Measurements from ENCODE around the gene AMER3. TPM values are rescaled to one million over a fixed set of nuclear protein-coding genes. Genes with fewer than 3 reads are reported as not detected.
A peak's percentile ranks its signal among the peaks of the same experiment; 100 is the strongest.

AMER3 gene
- total and polyA plus RNA-seq, 2 of the 8 experiments (the other 6 are each of a cell fraction or from before 2014, with no cell fraction given): 0.15 to 0.19 TPM

GRCh38 chr2:130743278-130743677 lies 12.1 kb upstream of the AMER3 start:
- H3K4me2 ChIP-seq (ENCODE audit: insufficient read depth in 1 of 2, low read depth in 2 of 2, low read length in 2 of 2): no peak overlapping the region
- no peak overlapping the region for H3K9ac ChIP-seq (replicated peaks in 1 of 4; ENCODE audit: extremely low read depth in 1 of 4, low read depth in 3 of 4, low read length in 3 of 4)
- no peak overlapping the region for H2AFZ ChIP-seq (ENCODE audit: low read length)
- H3K4ac ChIP-seq (replicated peaks; ENCODE audit: insufficient read length, low read depth, low read length): no peak overlapping the region
- H2AK5ac ChIP-seq (ENCODE audit: low read depth, low read length): no peak overlapping the region
- no peaks in the 10 kb centered on the region for H3K9me3 ChIP-seq (ENCODE audit: insufficient read depth in 2 of 2, low read depth in 1 of 2, low read length in 1 of 2)
- H3K4me1 ChIP-seq (replicated peaks in 1 of 4; ENCODE audit: control insufficient read depth in 3 of 4, insufficient read depth in 4 of 4, low read length in 3 of 4): peaks cover 0 to 3% (median under 1%) of the 10 kb centered on the region in 4 experiments; a peak in 3 of 7 replicates
- H3K79me2 ChIP-seq (ENCODE audit: control insufficient read depth in 1 of 2, insufficient read depth in 2 of 2, low read length in 2 of 2): no peaks in the 10 kb centered on the region
- H3K27ac ChIP-seq (ENCODE audit: low read depth, low read length): no peak overlapping the region
- no peak overlapping the region for H4K8ac ChIP-seq (ENCODE audit: extremely low read depth, insufficient read depth, low read length)
- no peak overlapping the region for H3K4me3 ChIP-seq (ENCODE audit: extremely low read depth in 1 of 4, insufficient read depth in 2 of 4, low read depth in 3 of 4, low read length in 4 of 4)
- no peak overlapping the region for H4K5ac ChIP-seq (ENCODE audit: insufficient read length, low read depth, low read length)
- H3K23ac ChIP-seq (ENCODE audit: insufficient read length): no peak overlapping the region
- no peak for TF ChIP-seq FOSL1 (IDR thresholded peaks at IDR 0.05; ENCODE audit: insufficient read depth, low read depth, low read length)
- TF ChIP-seq CHD2 (IDR thresholded peaks at IDR 0.05; ENCODE audit: low read length): no peak
- no peak for TF ChIP-seq EGR1 (IDR thresholded peaks at IDR 0.05; ENCODE audit: borderline replicate concordance, low read depth, low read length)
- no peak for TF ChIP-seq RFX5 (IDR thresholded peaks at IDR 0.05; ENCODE audit: borderline replicate concordance, low read depth, low read length)
- no peaks in the 10 kb centered on the region for H3K23me2 ChIP-seq (ENCODE audit: low read depth, low read length)
- no peak overlapping the region for H2BK20ac ChIP-seq (ENCODE audit: low read length)
- H3K36me3 ChIP-seq (ENCODE audit: control insufficient read depth in 2 of 4, insufficient read depth in 4 of 4, low read length in 3 of 4): no peaks in the 10 kb centered on the region
- ChIA-PET POLR2A (ENCODE audit: partially characterized antibody) (no interaction called here), CTCF (ENCODE audit: partially characterized antibody) (interaction anchor here (1.4 kb wide), 1 partner anchor 15 kb away, joined by 3 read pairs; no protein-coding TSS in a partner anchor)
- peak in 1 of 2 experiments; percentile 37 for DNase-seq (ENCODE audit: low read depth in 1 of 2, low spot score in 2 of 2)
- no peak overlapping the region for H2BK15ac ChIP-seq (ENCODE audit: low read length)
- no peak overlapping the region for H3K56ac ChIP-seq (replicated peaks; ENCODE audit: insufficient read length, low read depth, low read length)
- 77% methylated on average over 8 of the region's 8 CpGs; no CpG with 5 or more reads in 1 of the 2 experiments for WGBS, 2 experiments (ENCODE audit: extremely low coverage in 1 of 2, insufficient coverage in 1 of 2, insufficient read length in 1 of 2, insufficient replicate concordance in 2 of 2, low coverage in 1 of 2, low lambda C conversion rate in 2 of 2, missing lambda C conversion rate in 1 of 2)
- H3K79me1 ChIP-seq (ENCODE audit: low read depth, low read length): no peaks in the 10 kb centered on the region
- no peak overlapping the region for H2BK5ac ChIP-seq (ENCODE audit: low read depth, low read length)
- no peak overlapping the region for H2BK12ac ChIP-seq (ENCODE audit: low read depth, low read length)
- no peaks in the 10 kb centered on the region for H3K27me3 ChIP-seq (replicated peaks in 1 of 4; ENCODE audit: control insufficient read depth in 3 of 4, extremely low read depth in 1 of 4, insufficient read depth in 3 of 4, low read length in 3 of 4)
- no peak for FAIRE-seq
- H3K14ac ChIP-seq (ENCODE audit: insufficient read length): no peak overlapping the region
- H2BK120ac ChIP-seq (replicated peaks; ENCODE audit: low read depth, low read length): no peak overlapping the region
- no peak overlapping the region for H4K91ac ChIP-seq (replicated peaks; ENCODE audit: insufficient read length, low read length)
- no peaks in the 10 kb centered on the region for H4K20me1 ChIP-seq (replicated peaks in 1 of 2; ENCODE audit: control insufficient read depth in 1 of 2, insufficient read depth in 2 of 2, low read length in 2 of 2)
- no peak overlapping the region for H3K18ac ChIP-seq (ENCODE audit: extremely low read depth, low read length)

All from H1 (cell line).